Activated naive CD4-positive, alpha-beta T cell treated with anti-CD3 and anti-CD28 coated beads for 36 hours (primary cell): ENCODE measurements around the gene NKX2-8. TPM values are rescaled to one million over a fixed set of nuclear protein-coding genes. Genes with fewer than 3 reads are reported as not detected.

ENCODE experiments used
- CTCF ChIA-PET: fragments of 350-600 bp; sonication (Branson Sonifier 250); formaldehyde crosslinking; loops from one replicate; lab custom pipeline; 2021; ENCODE audit warnings: antibody characterized with exemption; lab: Charles Lee
- DNase-seq: peaks from one replicate; pipeline ENCODE4 v3.0.0-alpha.2; 2020
- H3K27ac Mint-ChIP-seq: one replicate; pipeline ENCODE4 v1.8.0; 2021; ENCODE audit warnings: mild to moderate bottlenecking, mixed read lengths
- H3K27me3 Mint-ChIP-seq: one replicate; pipeline ENCODE4 v1.8.0; 2021; ENCODE audit warnings: low read depth, mixed read lengths
- H3K36me3 Mint-ChIP-seq: one replicate; pipeline ENCODE4 v1.8.0; 2021; ENCODE audit warnings: low read depth, mixed read lengths
- H3K4me1 Mint-ChIP-seq: one replicate; pipeline ENCODE4 v1.8.0; 2021; ENCODE audit warnings: low read depth, mixed read lengths
- H3K4me3 Mint-ChIP-seq: one replicate; pipeline ENCODE4 v1.8.0; 2021; ENCODE audit warnings: mild to moderate bottlenecking, moderate library complexity, mixed read lengths
- H3K9me3 Mint-ChIP-seq: one replicate; pipeline ENCODE4 v1.8.0; 2021; ENCODE audit warnings: mixed read lengths
- intact Hi-C: fragments of 100-400 bp; cut with micrococcal nuclease; formaldehyde crosslinking; loops from one replicate; pipeline ENCODE4 v1.15.1; 2023
- total RNA-seq, 2 experiments: library from RNA; stranded (reverse); gene quantifications; one replicate each; pipeline ENCODE4 v1.2.3, GENCODE V29; 2021

The NKX2-8 gene
- not detected for total RNA-seq

GRCh38 chr14:36582011-36582873, at the start of gene NKX2-8:
Gene NKX2-8, minus strand, starts transcription at chr14:36582614. Its CDS starts 225 bp downstream, at chr14:36582389.
- Mint-ChIP-seq H3K27me3 (peaks cover 76% of the 10 kb centered on the region), H3K9me3 (no peaks in the 10 kb centered on the region), H3K4me1 (peaks cover 2% of the 10 kb centered on the region), H3K36me3 (no peaks in the 10 kb centered on the region), H3K4me3 (no peak within 1 kb of the TSS), H3K27ac (no peak within 1 kb of the TSS)
- no peak for DNase-seq
- intact Hi-C loops, result loop anchor here (2.0 kb wide), 2 partner anchors 75 to 77 kb away; no protein-coding TSS in a partner anchor
- CTCF ChIA-PET, result no interaction called here

- Mint-ChIP-seq H3K36me3 (no peaks in the 10 kb centered on the region), H3K4me1 (no peaks in the 10 kb centered on the region), H3K27ac (no peak overlapping the region), H3K9me3 (peaks cover 2% of the 10 kb centered on the region), H3K27me3 (peaks cover 27% of the 10 kb centered on the region), H3K4me3 (no peak overlapping the region)
- CTCF ChIA-PET, result interaction anchor here (0.9 kb wide), 1 partner anchor 18 kb away, joined by 3 read pairs; no protein-coding TSS in a partner anchor
- intact Hi-C loops, result no loop called here
- DNase-seq, result no peak
These were observed 45.6 kb upstream of the NKX2-8 start for GRCh38 chr14:36627981-36628380.

GRCh38 chr14:36626151-36626550, 43.7 kb upstream of the NKX2-8 start:
- peaks cover 4% of the 10 kb centered on the region for H3K9me3 Mint-ChIP-seq
- H3K27me3 Mint-ChIP-seq, result peaks cover 23% of the 10 kb centered on the region
- H3K4me1 Mint-ChIP-seq, result no peaks in the 10 kb centered on the region
- H3K27ac Mint-ChIP-seq, result no peak overlapping the region
- H3K4me3 Mint-ChIP-seq, result no peak overlapping the region
- no peak for DNase-seq
- H3K36me3 Mint-ChIP-seq, result no peaks in the 10 kb centered on the region
- intact Hi-C loops, result no loop called here
- CTCF ChIA-PET, result no interaction called here

GRCh38 chr14:36625436-36625835, 43.0 kb upstream of the NKX2-8 start:
- Mint-ChIP-seq H3K9me3 (peaks cover 4% of the 10 kb centered on the region), H3K4me1 (no peaks in the 10 kb centered on the region), H3K27ac (no peak overlapping the region), H3K36me3 (no peaks in the 10 kb centered on the region), H3K27me3 (peaks cover 20% of the 10 kb centered on the region), H3K4me3 (no peak overlapping the region)
- no peak for DNase-seq
- intact Hi-C loops, result no loop called here
- CTCF ChIA-PET, result no interaction called here

GRCh38 chr14:36625014-36625413, 42.6 kb upstream of the NKX2-8 start:
- no peaks in the 10 kb centered on the region for H3K36me3 Mint-ChIP-seq
- peaks cover 20% of the 10 kb centered on the region for H3K27me3 Mint-ChIP-seq
- H3K27ac Mint-ChIP-seq, result no peak overlapping the region
- no peak for DNase-seq
- H3K4me1 Mint-ChIP-seq, result no peaks in the 10 kb centered on the region
- H3K9me3 Mint-ChIP-seq, result peaks cover 5% of the 10 kb centered on the region
- intact Hi-C loops, result no loop called here
- no peak overlapping the region for H3K4me3 Mint-ChIP-seq
- CTCF ChIA-PET, result interaction anchor here (0.6 kb wide), 1 partner anchor 19 kb away, joined by 3 read pairs; no protein-coding TSS in a partner anchor

GRCh38 chr14:36619853-36620252, 37.4 kb upstream of the NKX2-8 start:
- Mint-ChIP-seq H3K9me3 (peaks cover 6% of the 10 kb centered on the region), H3K27ac (no peak overlapping the region), H3K4me3 (no peak overlapping the region), H3K36me3 (no peaks in the 10 kb centered on the region), H3K27me3 (peaks cover 5% of the 10 kb centered on the region), H3K4me1 (no peaks in the 10 kb centered on the region)
- CTCF ChIA-PET, result no interaction called here
- DNase-seq, result no peak
- intact Hi-C loops, result no loop called here

GRCh38 chr14:36619131-36619530, 36.7 kb upstream of the NKX2-8 start:
- CTCF ChIA-PET, result no interaction called here

GRCh38 chr14:36618641-36619040, 36.2 kb upstream of the NKX2-8 start:
- no peak overlapping the region for H3K27ac Mint-ChIP-seq
- CTCF ChIA-PET, result no interaction called here
- H3K4me1 Mint-ChIP-seq, result no peaks in the 10 kb centered on the region
- intact Hi-C loops, result no loop called here
- no peaks in the 10 kb centered on the region for H3K27me3 Mint-ChIP-seq
- peaks cover 8% of the 10 kb centered on the region for H3K9me3 Mint-ChIP-seq
- H3K4me3 Mint-ChIP-seq, result no peak overlapping the region
- no peaks in the 10 kb centered on the region for H3K36me3 Mint-ChIP-seq
- DNase-seq, result no peak

More at GRCh38 chr14:36619131-36619530, 36.7 kb upstream of the NKX2-8 start:
- H3K27me3 Mint-ChIP-seq, result peaks cover 2% of the 10 kb centered on the region
- H3K4me3 Mint-ChIP-seq, result no peak overlapping the region
- no peaks in the 10 kb centered on the region for H3K4me1 Mint-ChIP-seq
- intact Hi-C loops, result no loop called here
- H3K36me3 Mint-ChIP-seq, result no peaks in the 10 kb centered on the region
- no peak for DNase-seq
- peaks cover 8% of the 10 kb centered on the region for H3K9me3 Mint-ChIP-seq
- no peak overlapping the region for H3K27ac Mint-ChIP-seq

- DNase-seq, result no peak
- Mint-ChIP-seq H3K4me1 (no peaks in the 10 kb centered on the region), H3K4me3 (no peak overlapping the region), H3K9me3 (peaks cover 6% of the 10 kb centered on the region), H3K36me3 (no peaks in the 10 kb centered on the region), H3K27me3 (no peaks in the 10 kb centered on the region), H3K27ac (no peak overlapping the region)
- CTCF ChIA-PET, result no interaction called here
- intact Hi-C loops, result no loop called here
These were observed 35.4 kb upstream of the NKX2-8 start for GRCh38 chr14:36617824-36618223.

GRCh38 chr14:36605506-36605857, 23.1 kb upstream of the NKX2-8 start:
- CTCF ChIA-PET, result interaction anchor here (0.6 to 4.5 kb wide), 10 partner anchors 9 to 700 kb away, joined by 3 to 41 read pairs (median 3); no protein-coding TSS in a partner anchor

GRCh38 chr14:36604757-36605505, 22.5 kb upstream of the NKX2-8 start:
- Mint-ChIP-seq H3K4me3 (no peak overlapping the region), H3K4me1 (no peaks in the 10 kb centered on the region), H3K36me3 (no peaks in the 10 kb centered on the region), H3K27me3 (peaks cover 13% of the 10 kb centered on the region), H3K9me3 (no peaks in the 10 kb centered on the region), H3K27ac (no peak overlapping the region)
- CTCF ChIA-PET, result interaction anchor here (0.6 to 4.5 kb wide), 11 partner anchors 20 to 357 kb away, joined by 3 to 41 read pairs (median 4); no protein-coding TSS in a partner anchor
- DNase-seq, result peak; percentile 69
- intact Hi-C loops, result loop anchor here (1.0 to 10.0 kb wide), 6 partner anchors 52 to 726 kb away; no protein-coding TSS in a partner anchor

More at GRCh38 chr14:36605506-36605857, 23.1 kb upstream of the NKX2-8 start:
- H3K4me1 Mint-ChIP-seq, result no peaks in the 10 kb centered on the region
- no peaks in the 10 kb centered on the region for H3K36me3 Mint-ChIP-seq
- intact Hi-C loops, result loop anchor here (1.0 to 10.0 kb wide), 6 partner anchors 52 to 727 kb away; no protein-coding TSS in a partner anchor
- H3K4me3 Mint-ChIP-seq, result no peak overlapping the region
- no peak overlapping the region for H3K27ac Mint-ChIP-seq
- H3K27me3 Mint-ChIP-seq, result peaks cover 13% of the 10 kb centered on the region
- no peak for DNase-seq
- no peaks in the 10 kb centered on the region for H3K9me3 Mint-ChIP-seq

GRCh38 chr14:36600431-36600830, 18.0 kb upstream of the NKX2-8 start:
- no peak overlapping the region for H3K27ac Mint-ChIP-seq
- intact Hi-C loops, result loop anchor here (10.0 kb wide), 1 partner anchor 356 kb away; no protein-coding TSS in a partner anchor
- H3K9me3 Mint-ChIP-seq, result no peaks in the 10 kb centered on the region
- no peak overlapping the region for H3K4me3 Mint-ChIP-seq
- H3K27me3 Mint-ChIP-seq, result peaks cover 13% of the 10 kb centered on the region
- no peaks in the 10 kb centered on the region for H3K36me3 Mint-ChIP-seq
- CTCF ChIA-PET, result interaction anchor here (1.0 kb wide), 1 partner anchor 47 kb away, joined by 4 read pairs; no protein-coding TSS in a partner anchor
- DNase-seq, result no peak
- H3K4me1 Mint-ChIP-seq, result no peaks in the 10 kb centered on the region
